ENCODE measurements around the gene RPAP3.
"Not testable (repeated sequence)": the region's sequence is repeated elsewhere in the genome, so short reads cannot be mapped to it uniquely, and the experiment has no call there.

DNA sequence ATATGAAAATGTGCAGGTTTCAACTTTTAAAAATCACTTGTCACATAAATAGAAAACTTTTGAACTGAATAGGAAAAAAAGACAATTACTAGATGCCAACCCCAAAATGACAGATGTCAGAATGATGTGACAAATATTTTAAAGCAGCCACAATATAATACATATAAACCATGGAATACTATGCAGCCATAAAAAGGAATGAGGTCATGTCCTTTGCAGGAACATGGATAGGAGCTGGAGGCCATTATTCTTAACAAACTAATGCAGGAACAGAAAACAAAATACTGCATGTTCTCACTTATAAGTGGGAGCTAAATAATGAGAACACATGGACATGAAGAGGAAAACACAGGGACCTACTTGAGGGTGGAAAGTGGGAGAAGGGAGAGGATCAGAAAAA is 70.1 kb downstream of the RPAP3 start:
- TF ChIP-seq POLR2A, POLR2AphosphoS5, SPI1, TAF1 (IDR thresholded peaks at IDR 0.05; ENCODE audit: low read depth, low read length): not testable (repeated sequence)
